ENCODE results near the gene XIAP. TPM values are rescaled to one million over a fixed set of nuclear protein-coding genes. Genes with fewer than 3 reads are reported as not detected.
"Not testable (repeated sequence)": the region's sequence is repeated elsewhere in the genome, so short reads cannot be mapped to it uniquely, and the experiment has no call there.

Gene XIAP
- total RNA-seq, 2 donors from 2014 or later: 81.0 to 89.0 TPM

DNA sequence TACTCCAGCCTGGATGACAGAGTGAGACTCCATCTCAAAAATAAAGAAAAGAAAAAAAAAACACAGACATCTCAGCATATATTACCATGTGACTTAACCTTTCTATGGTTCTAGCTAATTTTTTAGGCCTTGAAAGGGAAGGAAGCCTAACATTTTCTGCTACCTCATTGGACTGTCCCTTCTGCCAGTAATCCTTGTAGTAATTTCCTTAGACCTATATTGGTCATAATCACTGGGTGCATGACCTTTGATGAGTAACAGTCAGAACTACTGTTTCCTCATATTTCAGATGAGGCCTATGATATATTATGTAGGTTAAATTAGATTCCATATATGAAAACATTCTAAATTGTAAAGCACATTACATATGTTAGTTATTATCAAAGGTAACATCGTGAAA is 9.6 kb downstream of the XIAP start:
- intact Hi-C loops (cut with DNase I, micrococcal nuclease): no loop called here
- DNase-seq (no peak), ATAC-seq (peak; percentile 65)

DNA sequence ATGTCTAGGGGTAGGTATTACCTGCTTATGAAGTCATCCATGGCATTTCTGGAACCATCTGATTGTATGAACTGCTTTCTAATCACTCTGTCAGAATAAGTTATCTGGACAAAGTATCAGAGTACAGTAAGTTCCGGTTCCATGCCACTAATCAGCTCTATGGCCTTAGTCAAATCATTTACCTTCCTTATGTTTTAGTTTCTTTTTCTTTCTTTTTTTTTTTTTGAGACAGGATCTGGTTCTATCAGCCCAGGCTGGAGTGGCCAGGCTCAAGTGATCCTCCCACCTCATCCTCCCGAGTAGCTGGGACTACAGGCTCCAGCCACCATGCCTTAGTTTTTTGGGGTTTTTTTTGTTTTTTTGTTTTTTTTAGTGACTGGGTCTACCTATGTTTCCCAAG is 11.5 kb downstream of the XIAP start:
- DNase-seq (no peak), ATAC-seq (peak; percentile 22)
- intact Hi-C loops (cut with DNase I, micrococcal nuclease): no loop called here

DNA sequence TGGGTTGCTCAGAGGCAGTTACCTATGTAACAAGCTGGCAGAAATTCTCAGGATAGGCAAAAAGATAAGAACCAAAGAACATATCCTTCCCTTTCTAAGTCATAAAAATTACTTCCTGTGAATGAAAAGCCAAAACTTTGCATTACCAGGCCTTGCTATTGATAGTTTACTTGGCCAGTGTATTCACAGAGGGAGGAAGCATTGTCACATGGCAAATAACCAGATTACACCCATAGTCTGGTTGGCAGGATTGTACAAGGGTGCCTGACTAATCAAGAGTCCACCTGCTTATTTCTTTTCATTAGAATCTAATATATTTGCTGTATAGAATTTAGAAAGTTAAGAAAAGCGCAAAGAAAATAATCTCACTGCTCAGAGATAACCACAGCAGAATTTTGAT is 14.1 kb downstream of the XIAP start:
- intact Hi-C loops (cut with DNase I, micrococcal nuclease): no loop called here
- DNase-seq (no peak), ATAC-seq (peak; percentile 32)

DNA sequence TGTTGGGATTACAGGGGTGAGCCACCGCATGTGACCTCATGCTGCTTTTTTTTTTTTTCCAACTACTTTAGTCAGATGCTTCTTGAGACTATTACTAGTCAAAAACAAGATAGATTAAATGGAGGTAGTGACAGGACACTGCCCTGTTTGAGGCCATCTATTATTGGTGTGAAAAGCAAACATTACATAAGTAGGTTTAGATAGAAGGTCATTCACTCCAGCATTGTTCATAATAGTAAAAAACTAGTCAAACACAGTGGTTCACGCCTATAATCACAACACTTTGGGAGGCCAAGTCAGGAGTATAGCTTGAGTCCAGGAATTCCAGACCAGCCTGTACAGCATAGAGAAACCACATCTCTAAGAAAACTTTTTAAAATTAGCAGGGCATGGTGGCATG is 16.3 kb downstream of the XIAP start:
- DNase-seq (no peak), ATAC-seq (peak; percentile 81)
- intact Hi-C loops (cut with DNase I, micrococcal nuclease): no loop called here

DNA sequence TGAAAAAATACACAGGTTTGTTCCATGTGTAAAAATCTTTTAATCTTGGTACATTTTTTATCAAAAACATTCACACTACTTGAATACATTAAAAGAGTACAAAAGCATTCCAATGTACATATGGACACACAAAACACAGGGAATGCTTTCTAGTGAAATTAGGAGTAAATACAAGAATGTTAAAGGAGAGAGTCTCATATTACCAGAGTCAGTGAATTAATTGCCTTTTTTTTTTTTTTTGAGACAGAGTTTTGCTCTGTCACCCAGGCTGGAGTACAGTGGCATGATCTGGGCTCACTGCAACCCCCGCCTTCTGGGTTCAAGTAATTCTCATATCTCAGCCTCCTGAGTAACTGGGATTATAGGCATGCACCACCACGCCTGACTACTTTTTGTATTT is 17.0 kb downstream of the XIAP start:
- no peak for DNase-seq
- intact Hi-C loops (cut with DNase I, micrococcal nuclease): no loop called here
- no peak for ATAC-seq

DNA sequence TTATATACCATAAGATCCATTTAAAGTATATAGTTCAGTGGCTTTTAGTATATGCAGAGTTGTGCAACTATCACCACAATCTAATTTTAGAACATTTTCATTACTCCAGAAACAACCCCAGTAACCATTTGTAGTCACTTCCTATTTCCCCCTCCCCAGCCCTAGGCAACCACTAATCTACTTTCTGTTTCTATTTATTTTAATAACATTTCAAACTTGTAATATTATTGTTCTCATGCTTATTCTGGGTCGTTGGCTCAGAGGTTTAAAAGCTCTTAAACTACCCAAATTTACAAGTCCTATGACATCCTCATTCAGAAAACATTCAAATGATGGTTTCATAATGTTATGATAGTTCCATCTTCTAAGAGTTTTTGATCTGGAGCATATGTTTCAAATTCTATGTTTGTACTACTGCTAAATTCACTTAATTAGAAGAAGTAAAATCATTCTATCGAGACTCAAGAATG is 18.4 kb downstream of the XIAP start:
- ATAC-seq: no peak
- no peak for DNase-seq
- intact Hi-C loops (cut with DNase I, micrococcal nuclease): no loop called here

DNA sequence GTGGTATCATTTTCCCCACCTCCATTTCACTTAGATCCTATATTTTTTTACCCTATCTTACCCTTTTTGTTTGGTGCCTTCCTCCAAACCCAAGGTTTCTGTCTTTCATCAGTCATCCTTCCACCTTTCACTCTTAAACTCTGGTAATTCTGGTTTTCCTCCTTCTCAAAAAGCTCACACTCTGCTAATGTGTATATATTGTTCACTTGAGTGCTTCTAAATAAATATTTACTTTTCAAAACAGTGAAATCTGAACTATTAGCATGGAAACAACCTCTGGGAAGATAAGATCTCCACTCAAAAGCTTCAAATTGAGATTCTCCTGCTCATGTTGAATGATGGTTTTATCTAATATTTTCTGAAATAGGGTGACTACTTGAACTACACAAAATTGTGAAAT is 21.5 kb downstream of the XIAP start:
- intact Hi-C loops (cut with DNase I, micrococcal nuclease): no loop called here
- ATAC-seq (no peak), DNase-seq (no peak)

DNA sequence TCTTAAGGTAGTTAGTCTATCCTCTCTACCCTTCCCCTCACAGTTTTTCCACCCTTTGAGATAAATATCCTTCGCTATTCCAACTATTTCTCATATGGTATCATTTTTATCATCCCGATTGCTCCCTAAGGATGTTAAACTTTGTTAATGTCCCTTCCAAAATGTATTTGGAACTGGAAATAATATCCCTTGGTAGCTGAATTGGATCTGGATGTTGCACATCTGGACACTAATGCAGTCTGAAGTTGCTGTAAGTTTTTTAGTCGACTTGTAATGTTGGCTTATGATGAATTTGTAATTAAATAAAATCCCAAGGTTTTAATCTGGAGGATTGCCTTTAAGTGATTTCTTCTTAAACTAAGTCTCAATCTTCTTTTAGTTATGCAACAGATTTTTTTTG is 22.5 kb downstream of the XIAP start:
- DNase-seq (no peak), ATAC-seq (no peak)
- intact Hi-C loops (cut with DNase I, micrococcal nuclease): no loop called here

DNA sequence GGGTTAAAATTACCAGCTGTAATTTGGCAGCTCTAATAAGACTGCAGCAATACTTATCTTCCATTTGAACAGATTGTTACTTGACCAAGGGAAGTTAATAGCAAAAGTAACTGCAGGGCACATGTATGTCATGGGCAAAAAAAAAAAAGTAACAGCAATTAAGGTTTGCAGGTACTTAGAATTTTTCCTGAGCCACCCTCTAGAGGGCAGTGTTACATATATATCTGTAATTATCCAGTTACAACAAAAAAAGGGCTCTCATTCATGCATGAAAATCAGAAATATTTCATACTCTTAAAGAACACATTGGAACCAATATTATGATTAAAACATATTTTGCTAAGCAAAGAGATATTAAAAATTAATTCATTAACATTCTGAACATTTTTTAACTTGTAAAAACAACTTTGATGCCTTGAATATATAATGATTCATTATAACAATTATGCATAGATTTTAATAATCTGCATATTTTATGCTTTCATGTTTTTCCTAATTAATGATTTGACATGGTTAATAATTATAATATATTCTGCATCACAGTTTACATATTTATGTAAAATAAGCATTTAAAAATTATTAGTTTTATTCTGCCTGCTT is 25.1 kb downstream of the XIAP start:
- ATAC-seq (peak; percentile 66), DNase-seq (no peak)
- intact Hi-C loops (cut with DNase I, micrococcal nuclease): no loop called here

DNA sequence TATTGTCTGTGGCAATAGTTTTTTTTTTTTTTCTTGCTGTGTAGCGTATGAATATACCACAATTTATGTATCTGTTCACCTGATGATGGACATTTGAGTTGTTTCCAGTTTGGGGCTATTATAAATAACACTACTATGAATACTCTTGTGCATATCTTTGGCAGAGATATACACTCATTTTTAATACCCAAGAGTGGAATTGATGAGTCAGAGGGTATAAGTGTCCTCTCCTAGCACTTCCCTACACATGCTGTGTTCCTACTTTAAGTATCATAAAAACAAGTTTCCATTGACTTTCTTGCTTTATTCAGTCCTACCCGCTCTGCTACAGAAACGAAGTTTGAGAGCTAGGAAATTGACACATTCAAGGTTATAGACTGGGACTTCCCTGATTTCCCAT is 39.8 kb downstream of the XIAP start:
- DNase-seq (no peak), ATAC-seq (no peak)
- intact Hi-C loops (cut with DNase I, micrococcal nuclease): no loop called here

DNA sequence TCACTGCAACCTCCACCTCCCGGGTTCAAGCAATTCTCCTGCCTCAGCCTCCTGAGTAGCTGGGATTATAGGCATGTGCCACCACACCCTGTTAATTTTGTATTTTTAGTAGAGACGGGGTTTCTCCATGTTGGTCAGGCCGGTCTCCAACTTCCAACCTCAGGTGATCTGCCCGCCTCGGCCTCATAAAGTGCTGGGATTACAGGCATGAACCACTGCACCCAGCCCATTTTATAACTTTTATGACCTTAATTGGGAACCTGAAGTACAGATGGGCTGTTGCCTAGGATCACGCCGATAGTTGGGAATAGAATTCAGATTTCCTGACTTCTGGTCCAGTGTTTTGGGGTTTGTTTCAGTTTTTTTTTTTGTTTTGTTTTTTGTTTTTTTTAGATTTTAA is 43.4 kb downstream of the XIAP start:
- ATAC-seq (peak; percentile 75), DNase-seq (peak; percentile 43 to 58)
- intact Hi-C loops (cut with DNase I, micrococcal nuclease): not testable (repeated sequence)

DNA sequence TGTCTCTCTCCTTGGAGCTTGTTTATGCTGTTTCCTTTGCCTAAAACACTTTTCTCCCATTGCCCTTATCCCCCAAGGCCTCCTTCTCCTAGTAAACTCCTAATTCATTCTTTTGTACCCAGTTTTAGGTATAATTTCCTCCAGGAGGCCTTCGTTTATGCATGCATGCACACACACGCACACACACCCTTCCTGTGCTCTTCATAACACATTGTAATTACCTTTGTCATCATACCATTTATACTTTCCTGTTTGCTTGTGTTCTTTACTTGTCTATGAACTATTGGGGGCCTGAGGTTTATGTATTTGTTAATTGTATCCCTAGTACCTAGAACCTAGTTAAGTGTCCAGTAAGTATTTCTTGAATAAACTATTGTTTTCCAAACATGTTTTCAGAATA is 45.5 kb downstream of the XIAP start:
- DNase-seq: no peak
- ATAC-seq: peak; percentile 40
- intact Hi-C loops (cut with DNase I, micrococcal nuclease): no loop called here

DNA sequence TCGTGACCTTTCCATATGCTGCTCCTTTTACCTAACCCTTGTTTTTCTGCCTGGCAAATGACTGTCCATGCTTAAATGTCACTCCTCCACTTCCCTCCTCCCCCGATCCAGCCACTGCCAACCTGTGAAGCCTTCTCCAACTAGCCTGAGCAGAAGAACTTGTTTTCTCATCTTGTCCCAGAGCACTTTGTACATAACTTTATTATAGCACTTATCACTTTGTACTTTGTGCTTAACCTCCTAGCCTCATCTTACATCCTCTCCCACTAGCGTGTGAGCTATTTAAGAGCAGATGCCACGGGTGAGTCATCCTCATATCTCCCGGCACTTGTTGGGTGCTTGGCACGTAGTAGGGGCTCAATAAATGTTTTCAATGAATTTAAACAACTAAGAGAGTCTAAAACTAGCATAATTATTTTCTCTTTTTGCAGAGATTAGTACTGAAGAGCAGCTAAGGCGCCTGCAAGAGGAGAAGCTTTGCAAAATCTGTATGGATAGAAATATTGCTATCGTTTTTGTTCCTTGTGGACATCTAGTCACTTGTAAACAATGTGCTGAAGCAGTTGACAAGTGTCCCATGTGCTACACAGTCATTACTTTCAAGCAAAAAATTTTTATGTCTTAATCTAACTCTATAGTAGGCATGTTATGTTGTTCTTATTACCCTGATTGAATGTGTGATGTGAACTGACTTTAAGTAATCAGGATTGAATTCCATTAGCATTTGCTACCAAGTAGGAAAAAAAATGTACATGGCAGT is 46.9 kb downstream of the XIAP start:
- ATAC-seq: peak; percentile 84
- peak; percentile 18 to 52 for DNase-seq
- intact Hi-C loops (cut with DNase I, micrococcal nuclease): no loop called here

DNA sequence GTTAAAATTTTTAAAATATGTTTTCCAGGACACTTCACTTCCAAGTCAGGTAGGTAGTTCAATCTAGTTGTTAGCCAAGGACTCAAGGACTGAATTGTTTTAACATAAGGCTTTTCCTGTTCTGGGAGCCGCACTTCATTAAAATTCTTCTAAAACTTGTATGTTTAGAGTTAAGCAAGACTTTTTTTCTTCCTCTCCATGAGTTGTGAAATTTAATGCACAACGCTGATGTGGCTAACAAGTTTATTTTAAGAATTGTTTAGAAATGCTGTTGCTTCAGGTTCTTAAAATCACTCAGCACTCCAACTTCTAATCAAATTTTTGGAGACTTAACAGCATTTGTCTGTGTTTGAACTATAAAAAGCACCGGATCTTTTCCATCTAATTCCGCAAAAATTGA is 49.7 kb downstream of the XIAP start:
- no peak for ATAC-seq
- intact Hi-C loops (cut with DNase I, micrococcal nuclease): no loop called here
- no peak for DNase-seq

DNA sequence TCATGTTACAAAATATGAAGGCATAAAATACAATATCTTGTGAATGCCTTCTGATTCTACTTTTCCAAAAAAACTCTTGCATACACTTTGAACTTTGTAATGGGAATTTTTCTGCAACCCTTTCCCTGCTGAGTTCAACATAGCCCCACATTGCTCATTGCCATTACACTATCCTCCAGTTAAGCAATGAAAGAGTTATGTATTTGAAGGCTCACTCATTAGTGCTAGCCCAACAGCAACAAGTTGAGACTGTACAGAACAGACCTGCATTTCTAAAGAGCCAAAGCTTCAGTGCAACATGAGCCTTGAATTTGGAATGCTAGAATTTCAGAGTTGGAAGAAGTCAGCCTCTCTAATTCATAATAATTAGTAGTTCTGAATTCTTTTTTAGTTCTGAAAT is 57.2 kb downstream of the XIAP start:
- intact Hi-C loops (cut with DNase I, micrococcal nuclease): no loop called here

DNA sequence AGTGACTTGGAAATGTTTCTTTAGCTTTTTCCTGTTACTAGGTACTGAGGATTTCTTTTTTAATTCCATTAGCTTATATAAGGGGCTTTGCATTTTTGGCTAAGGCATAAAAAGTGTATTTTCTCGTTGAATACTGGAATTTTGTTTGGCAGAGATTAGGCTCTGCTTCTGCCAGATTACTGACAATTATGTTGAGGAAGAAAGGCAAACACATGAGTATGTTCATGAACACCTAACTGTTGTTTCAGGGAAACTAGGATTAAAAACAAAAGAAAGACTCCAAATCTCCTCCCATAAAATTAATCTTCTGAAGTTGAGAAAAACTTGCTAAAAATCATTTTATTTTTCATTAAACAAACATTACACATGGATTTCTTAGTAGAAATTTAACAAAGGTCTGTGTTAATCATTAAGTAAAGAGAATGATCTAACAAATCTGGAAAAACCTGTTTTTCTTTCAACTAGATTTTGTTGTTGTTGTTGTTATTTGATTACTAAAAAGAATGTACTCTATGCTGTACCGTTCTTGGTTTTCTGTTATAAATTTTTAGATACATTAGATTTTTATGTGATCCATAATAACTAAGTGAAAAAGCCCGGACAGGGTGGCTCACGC is 58.4 kb downstream of the XIAP start:
- intact Hi-C loops (cut with DNase I, micrococcal nuclease): no loop called here
- no peak for DNase-seq
- no peak for ATAC-seq

More for the DNA sequence above, 57.2 kb downstream of the XIAP start:
- no peak for DNase-seq
- ATAC-seq: no peak

DNA sequence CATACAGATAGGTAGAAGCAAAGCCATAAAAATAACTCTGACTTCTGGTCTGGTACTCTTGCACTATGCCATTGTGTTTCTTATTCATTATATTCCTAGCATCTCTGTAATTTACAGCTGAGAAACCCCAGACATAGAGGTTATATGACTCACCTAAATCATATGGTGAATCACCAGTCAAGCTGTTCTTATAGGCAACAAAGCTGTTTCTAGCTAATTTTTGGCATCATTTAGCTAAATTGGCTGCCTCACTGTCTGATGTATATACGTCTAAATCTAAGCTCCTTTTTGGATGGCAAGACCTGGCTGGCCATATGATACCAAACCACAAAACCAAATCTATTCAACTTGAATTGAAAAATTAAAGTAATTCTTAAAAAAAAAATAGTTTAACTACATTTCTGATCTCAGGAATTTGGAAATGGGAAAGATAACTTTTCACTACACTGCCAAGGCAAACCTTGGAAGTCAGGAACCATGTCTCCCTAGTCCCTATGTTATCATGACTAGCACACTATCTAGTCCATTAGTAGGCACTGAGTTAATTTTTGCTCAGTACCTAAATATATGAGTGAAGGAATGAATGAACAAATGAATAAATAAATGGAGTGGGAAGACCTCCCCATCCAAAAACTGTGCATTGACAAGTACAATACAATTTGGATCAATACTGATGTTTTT is 60.4 kb downstream of the XIAP start:
- DNase-seq: no peak
- intact Hi-C loops (cut with DNase I, micrococcal nuclease): no loop called here
- no peak for ATAC-seq

DNA sequence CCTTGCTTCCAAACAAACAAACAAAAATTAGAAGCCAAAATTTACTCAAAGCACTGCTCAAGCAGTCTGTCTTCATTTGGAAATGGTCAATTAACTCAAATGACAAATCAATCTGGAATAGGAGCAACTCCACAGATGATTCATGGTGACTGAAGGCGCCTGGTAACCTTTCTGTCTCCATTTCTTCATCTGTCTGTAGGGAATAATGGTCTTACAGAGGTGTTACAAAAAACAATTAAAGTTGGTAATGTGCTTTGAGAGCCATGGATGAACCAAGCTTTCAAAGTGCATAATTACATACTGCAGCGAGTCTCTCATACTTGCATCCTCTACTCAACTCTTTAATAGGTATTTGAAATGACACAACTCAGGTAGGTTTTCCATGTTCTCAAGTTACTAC is 63.4 kb downstream of the XIAP start:
- no peak for DNase-seq
- intact Hi-C loops (cut with DNase I, micrococcal nuclease): no loop called here
- no peak for ATAC-seq

DNA sequence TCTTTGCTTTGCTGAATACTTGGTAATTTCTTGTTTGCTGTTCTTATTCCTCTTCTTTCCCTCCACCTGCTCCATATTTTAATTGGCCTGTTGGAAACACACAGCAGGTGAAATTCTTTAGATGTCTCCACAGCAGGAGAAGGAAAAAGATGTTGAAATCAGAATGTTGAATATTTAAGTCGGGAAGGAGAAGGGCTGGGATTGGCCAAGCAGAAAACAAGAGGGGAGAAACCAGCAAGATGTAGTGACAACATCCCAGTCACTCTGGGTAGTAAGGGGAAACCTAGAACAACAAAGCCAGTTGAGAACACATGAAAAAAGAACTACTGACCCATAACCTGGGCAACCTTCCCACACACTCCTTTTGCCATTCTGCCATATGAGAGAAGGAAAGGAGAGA is 64.3 kb downstream of the XIAP start:
- intact Hi-C loops (cut with DNase I, micrococcal nuclease): no loop called here
- DNase-seq (no peak), ATAC-seq (no peak)

DNA sequence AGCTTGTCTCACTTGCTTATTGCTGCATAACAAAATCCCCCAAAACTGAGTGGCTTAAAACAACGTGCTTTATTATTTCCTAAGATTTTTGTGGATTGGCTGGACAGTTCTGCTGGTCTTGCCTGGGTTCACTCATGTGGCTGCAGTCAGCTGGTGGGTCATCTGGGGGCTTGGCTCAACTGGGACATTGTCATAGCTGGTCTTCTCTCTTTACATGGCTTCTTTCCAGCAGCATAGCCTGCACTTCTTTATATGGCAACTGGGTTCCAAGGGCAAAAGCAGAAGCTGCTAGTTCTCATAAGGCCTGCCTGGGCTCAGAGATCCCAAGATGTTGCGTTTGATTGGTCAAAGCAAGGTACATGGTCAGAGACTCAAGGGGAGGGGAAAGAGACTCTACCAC is 68.0 kb downstream of the XIAP start:
- ATAC-seq: no peak
- intact Hi-C loops (cut with DNase I, micrococcal nuclease): no loop called here
- no peak for DNase-seq
